HG03135 (cell line): ENCODE measurements around the gene TTC32.

Experiments used
- ATAC-seq: cut with Tn5 transposase; IDR thresholded peaks from one replicate; pipeline ENCODE4 v1.9.1; 2021; ENCODE audit warnings: mild to moderate bottlenecking, moderate library complexity; ENCODE audit not compliant: unreplicated experiment

Gene TTC32

GRCh38 chr2:19854596-19855541 lies 46.9 kb downstream of the TTC32 start:
- ATAC-seq = no peak

GRCh38 chr2:19851116-19851695 lies 50.6 kb downstream of the TTC32 start:
- ATAC-seq = no peak

GRCh38 chr2:19850056-19851050 lies 51.4 kb downstream of the TTC32 start:
- ATAC-seq = no peak

GRCh38 chr2:19848952-19849351 lies 52.8 kb downstream of the TTC32 start:
- ATAC-seq = no peak

- no peak for ATAC-seq
These were observed 53.6 kb downstream of the TTC32 start for GRCh38 chr2:19848029-19848750.

GRCh38 chr2:19847486-19847885 lies 54.3 kb downstream of the TTC32 start:
- no peak for ATAC-seq
